KOPT-K1 (cell line): ENCODE results near the gene PAK5.
"Not testable (repeated sequence)": the region's sequence is repeated elsewhere in the genome, so short reads cannot be mapped to it uniquely, and the experiment has no call there.

Source experiments
- H3K27ac ChIP-seq: fragments of 200-600 bp; sonication (generic); 2 replicates; pipeline ENCODE4 v1.5.1; 2016; ENCODE audit warnings: antibody characterized with exemption, mild to moderate bottlenecking, low read depth, low read length; ENCODE audit not compliant: poor library complexity, severe bottlenecking
- H3K36me3 ChIP-seq: fragments of 200-600 bp; sonication (generic); 2 replicates; pipeline ENCODE4 v1.5.1; 2017; ENCODE audit warnings: antibody characterized with exemption, mild to moderate bottlenecking, low read length, moderate library complexity; ENCODE audit not compliant: insufficient read depth
- H3K9me3 ChIP-seq: fragments of 200-600 bp; sonication (generic); 2 replicates; pipeline ENCODE4 v1.5.1; 2017; ENCODE audit warnings: antibody characterized with exemption, low read length, mild to moderate bottlenecking; ENCODE audit not compliant: insufficient read depth, poor library complexity, severe bottlenecking

The PAK5 gene

GRCh38 chr20:9677100-9677623 lies 161.7 kb downstream of the PAK5 start:
- no peaks in the 10 kb centered on the region for H3K36me3 ChIP-seq
- H3K27ac ChIP-seq = no peak overlapping the region
- H3K9me3 ChIP-seq = no peaks in the 10 kb centered on the region

GRCh38 chr20:9672981-9673380 lies 165.9 kb downstream of the PAK5 start:
- Histone ChIP-seq H3K36me3 (no peaks in the 10 kb centered on the region), H3K9me3 (no peaks in the 10 kb centered on the region), H3K27ac (no peak overlapping the region)

- H3K27ac ChIP-seq = no peak overlapping the region
- no peaks in the 10 kb centered on the region for H3K36me3 ChIP-seq
- no peaks in the 10 kb centered on the region for H3K9me3 ChIP-seq
Observed at GRCh38 chr20:9672027-9672426, 166.8 kb downstream of the PAK5 start.

- Histone ChIP-seq H3K9me3 (no peaks in the 10 kb centered on the region), H3K36me3 (no peaks in the 10 kb centered on the region), H3K27ac (no peak overlapping the region)
Observed at GRCh38 chr20:9668381-9668780, 170.5 kb downstream of the PAK5 start.

- H3K27ac ChIP-seq = no peak overlapping the region
- no peaks in the 10 kb centered on the region for H3K36me3 ChIP-seq
- no peaks in the 10 kb centered on the region for H3K9me3 ChIP-seq
Observed at GRCh38 chr20:9663423-9663822, 175.5 kb downstream of the PAK5 start.

GRCh38 chr20:9660236-9660868 lies 178.5 kb downstream of the PAK5 start:
- Histone ChIP-seq H3K9me3 (no peaks in the 10 kb centered on the region), H3K27ac (no peak overlapping the region), H3K36me3 (no peaks in the 10 kb centered on the region)

- Histone ChIP-seq H3K36me3 (no peaks in the 10 kb centered on the region), H3K9me3 (no peaks in the 10 kb centered on the region), H3K27ac (no peak overlapping the region)
Observed at GRCh38 chr20:9647741-9648140, 191.1 kb downstream of the PAK5 start.

GRCh38 chr20:9646375-9646774 lies 192.5 kb downstream of the PAK5 start:
- Histone ChIP-seq H3K9me3 (no peaks in the 10 kb centered on the region), H3K36me3 (no peaks in the 10 kb centered on the region), H3K27ac (no peak overlapping the region)

GRCh38 chr20:9642882-9643281 lies 196.0 kb downstream of the PAK5 start:
- Histone ChIP-seq H3K36me3 (no peaks in the 10 kb centered on the region), H3K9me3 (no peaks in the 10 kb centered on the region), H3K27ac (no peak overlapping the region)

GRCh38 chr20:9641499-9642000 lies 197.3 kb downstream of the PAK5 start:
- not testable (repeated sequence) for H3K36me3 ChIP-seq, H3K27ac ChIP-seq, H3K9me3 ChIP-seq

- no peak overlapping the region for H3K27ac ChIP-seq
- no peaks in the 10 kb centered on the region for H3K9me3 ChIP-seq
- no peaks in the 10 kb centered on the region for H3K36me3 ChIP-seq
Observed at GRCh38 chr20:9637889-9638288, 201.0 kb downstream of the PAK5 start.

- Histone ChIP-seq H3K36me3 (no peaks in the 10 kb centered on the region), H3K27ac (no peak overlapping the region), H3K9me3 (no peaks in the 10 kb centered on the region)
Observed at GRCh38 chr20:9635750-9636149, 203.1 kb downstream of the PAK5 start.

GRCh38 chr20:9634327-9634726 lies 204.5 kb downstream of the PAK5 start:
- H3K9me3 ChIP-seq = no peaks in the 10 kb centered on the region
- H3K27ac ChIP-seq = no peak overlapping the region
- H3K36me3 ChIP-seq = no peaks in the 10 kb centered on the region

GRCh38 chr20:9632991-9633390 lies 205.9 kb downstream of the PAK5 start:
- Histone ChIP-seq H3K9me3 (no peaks in the 10 kb centered on the region), H3K36me3 (no peaks in the 10 kb centered on the region), H3K27ac (no peak overlapping the region)

GRCh38 chr20:9632265-9632664 lies 206.6 kb downstream of the PAK5 start:
- H3K9me3 ChIP-seq = no peaks in the 10 kb centered on the region
- no peaks in the 10 kb centered on the region for H3K36me3 ChIP-seq
- H3K27ac ChIP-seq = no peak overlapping the region

- H3K9me3 ChIP-seq = no peaks in the 10 kb centered on the region
- H3K27ac ChIP-seq = no peak overlapping the region
- H3K36me3 ChIP-seq = no peaks in the 10 kb centered on the region
Observed at GRCh38 chr20:9630554-9630953, 208.3 kb downstream of the PAK5 start.
